Measurements from ENCODE around the gene TPH1.
"Not testable (repeated sequence)": the region's sequence is repeated elsewhere in the genome, so short reads cannot be mapped to it uniquely, and the experiment has no call there.

TPH1 gene

DNA sequence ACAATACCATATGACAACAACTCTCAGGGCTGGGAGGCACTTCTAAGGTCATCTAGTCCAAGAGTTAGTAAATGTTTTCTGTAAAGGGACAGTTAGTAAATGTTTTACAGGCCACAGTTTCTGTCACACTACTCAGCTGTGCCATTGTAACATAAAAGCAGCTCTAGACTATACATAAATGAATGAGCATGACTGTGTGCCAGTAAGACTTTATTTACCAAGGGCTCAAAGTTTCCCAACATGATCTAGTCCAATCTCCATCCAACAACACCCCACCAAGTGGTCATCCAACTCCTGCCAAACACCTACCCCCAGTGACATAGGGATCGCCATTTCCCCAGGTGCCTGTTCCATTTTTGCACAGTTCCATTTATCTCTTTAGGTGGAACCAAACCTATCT lies 45.3 kb downstream of the TPH1 start:
- CTCF ChIA-PET: interaction anchor here (1.0 kb wide), 1 partner anchor 17 kb away, joined by 4 read pairs; no protein-coding TSS in a partner anchor
- DNase-seq: no peak
- Histone ChIP-seq H3K27ac (ENCODE audit: insufficient read depth in 1 of 2, low read depth in 1 of 2, low read length in 2 of 2, poor library complexity in 1 of 2, severe bottlenecking in 2 of 2) (no peak overlapping the region), H3K27me3 (replicated peaks in 2 of 5; ENCODE audit: control insufficient read depth in 4 of 5, insufficient read depth in 5 of 5, low read length in 4 of 5) (no peaks in the 10 kb centered on the region), H3K4me3 (ENCODE audit: control insufficient read depth in 1 of 7, extremely low read depth in 1 of 7, insufficient read depth in 4 of 7, low read depth in 2 of 7, low read length in 6 of 7) (no peak overlapping the region), H3K9me3 (ENCODE audit: control extremely low read depth in 1 of 5, control insufficient read depth in 4 of 5, insufficient read depth in 2 of 5, low read depth in 1 of 5, low read length in 4 of 5) (no peaks in the 10 kb centered on the region), H3K36me3 (ENCODE audit: control insufficient read depth in 4 of 4, insufficient read depth in 4 of 4, low read length in 3 of 4) (peaks cover 20 to 56% (median 39%) of the 10 kb centered on the region in 4 experiments), H3K4me1 (ENCODE audit: control extremely low read depth in 1 of 4, control insufficient read depth in 4 of 4, insufficient read depth in 4 of 4, low read length in 3 of 4) (no peaks in the 10 kb centered on the region)
- whole genome bisulfite sequencing (ENCODE audit: insufficient coverage): 100% methylated on average over 1 of the region's 1 CpG
- POLR2A ChIA-PET: no interaction called here

DNA sequence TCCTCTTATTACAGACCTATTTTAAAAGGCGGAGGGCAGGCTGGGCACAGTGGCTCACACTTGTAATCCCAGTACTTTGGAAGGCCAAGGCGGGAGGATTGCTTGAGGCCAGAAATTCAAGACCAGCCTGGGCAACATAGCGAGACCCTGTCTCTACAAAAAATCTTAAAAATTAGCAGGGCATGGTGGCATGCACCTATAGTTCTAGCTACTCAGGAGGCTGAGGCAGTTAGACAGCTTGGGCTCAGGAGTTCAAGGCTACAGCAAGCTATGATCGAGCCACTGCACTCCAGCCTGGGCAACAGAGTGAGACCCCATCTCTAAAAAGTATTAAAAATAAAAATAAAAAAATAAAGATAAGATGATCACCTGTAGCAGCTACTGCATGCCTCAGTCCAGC lies 45.9 kb downstream of the TPH1 start:
- DNase-seq; H3K4me3 ChIP-seq (ENCODE audit: control insufficient read depth in 1 of 7, extremely low read depth in 1 of 7, insufficient read depth in 4 of 7, low read depth in 2 of 7, low read length in 6 of 7); H3K4me1 ChIP-seq (ENCODE audit: control extremely low read depth in 1 of 4, control insufficient read depth in 4 of 4, insufficient read depth in 4 of 4, low read length in 3 of 4); H3K9me3 ChIP-seq (ENCODE audit: control extremely low read depth in 1 of 5, control insufficient read depth in 4 of 5, insufficient read depth in 2 of 5, low read depth in 1 of 5, low read length in 4 of 5); H3K27ac ChIP-seq (ENCODE audit: insufficient read depth in 1 of 2, low read depth in 1 of 2, low read length in 2 of 2, poor library complexity in 1 of 2, severe bottlenecking in 2 of 2); POLR2A ChIA-PET; H3K27me3 ChIP-seq (replicated peaks in 2 of 5; ENCODE audit: control insufficient read depth in 4 of 5, insufficient read depth in 5 of 5, low read length in 4 of 5): not testable (repeated sequence)
- WGBS (ENCODE audit: insufficient coverage): 97% methylated on average over 3 of the region's 4 CpGs
- CTCF ChIA-PET: interaction anchor here (1.0 kb wide), 1 partner anchor 16 kb away, joined by 4 read pairs; no protein-coding TSS in a partner anchor
- peaks cover 18 to 57% (median 37%) of the 10 kb centered on the region in 4 experiments for H3K36me3 ChIP-seq (ENCODE audit: control insufficient read depth in 4 of 4, insufficient read depth in 4 of 4, low read length in 3 of 4)
